Measurements from ENCODE around the gene TMEM165.

TMEM165 gene

GRCh38 chr4:55369968-55370367 is 25.8 kb upstream of the TMEM165 start:
- no peak for DNase-seq

DNA sequence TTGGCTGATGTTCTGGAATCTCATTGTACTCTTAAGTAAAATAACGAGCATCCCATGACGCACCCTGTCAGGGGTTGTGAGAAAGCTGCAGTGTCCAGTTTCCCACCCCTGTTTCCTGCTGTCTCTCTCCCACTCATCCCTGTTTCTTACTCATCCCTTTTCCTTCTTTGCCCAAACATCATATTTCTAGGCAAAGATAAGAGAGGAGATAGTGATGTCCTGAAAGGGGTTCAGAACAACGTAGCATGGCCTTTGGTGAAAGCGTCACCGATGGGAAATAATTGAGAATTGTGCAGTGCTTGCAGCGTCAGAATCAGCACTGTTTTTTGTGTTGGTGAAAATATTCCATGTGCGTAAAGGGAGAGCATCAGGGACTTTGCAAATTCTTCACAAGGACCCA is 23.5 kb upstream of the TMEM165 start:
- no peak for DNase-seq

DNA sequence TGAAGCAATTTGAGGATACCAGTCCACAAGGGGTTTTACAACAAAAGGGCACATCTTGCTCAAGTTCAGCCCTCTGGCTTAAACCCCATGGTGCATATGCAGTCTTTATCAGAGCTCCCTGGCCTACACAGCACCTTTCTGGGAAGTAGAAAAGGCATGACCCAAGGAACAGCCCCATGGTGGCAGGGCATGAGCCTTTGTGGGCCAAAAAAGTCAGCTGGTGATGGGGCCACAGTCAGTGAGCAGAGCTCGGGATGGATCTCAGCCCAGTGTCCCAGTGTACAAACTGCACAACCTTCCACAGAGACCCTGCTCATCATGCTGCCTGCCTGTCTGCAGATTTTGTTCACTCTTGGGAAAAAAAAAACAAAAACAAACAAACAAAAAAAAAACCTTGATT is 22.3 kb upstream of the TMEM165 start:
- DNase-seq: no peak

GRCh38 chr4:55376698-55377097 is 19.1 kb upstream of the TMEM165 start:
- DNase-seq: no peak

GRCh38 chr4:55378617-55379467 is 16.9 kb upstream of the TMEM165 start:
- DNase-seq: no peak

- no peak for DNase-seq
Observed at GRCh38 chr4:55380576-55380975, 15.2 kb upstream of the TMEM165 start.

- no peak for DNase-seq
Observed at GRCh38 chr4:55381502-55381901, 14.3 kb upstream of the TMEM165 start.

- no peak for DNase-seq
Observed at GRCh38 chr4:55382488-55383003, 13.2 kb upstream of the TMEM165 start.

- no peak for DNase-seq
Observed at GRCh38 chr4:55385201-55385649, 10.5 kb upstream of the TMEM165 start.

GRCh38 chr4:55386073-55386472 is 9.7 kb upstream of the TMEM165 start:
- no peak for DNase-seq

DNA sequence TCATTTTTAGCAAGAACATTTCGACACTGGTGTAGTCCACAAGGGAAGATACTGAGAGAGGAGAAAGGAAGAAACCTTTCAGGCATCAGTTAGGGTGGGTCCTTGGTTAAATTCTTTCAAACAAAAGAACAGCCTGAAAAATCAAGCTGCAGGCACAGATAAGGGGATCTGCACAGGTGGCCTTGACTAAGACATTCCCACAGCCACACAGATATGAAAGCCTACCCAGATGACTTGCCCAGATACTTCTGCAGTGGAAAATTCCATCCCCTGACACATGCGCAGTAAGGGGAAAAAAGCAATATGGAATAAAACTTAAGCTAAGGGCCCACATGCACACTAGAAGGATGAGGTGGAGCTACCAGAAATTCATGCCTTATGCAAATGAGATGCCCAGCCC is 8.9 kb upstream of the TMEM165 start:
- no peak for DNase-seq

GRCh38 chr4:55393461-55394320 is 2.1 kb upstream of the TMEM165 start:
- no peak for DNase-seq

- no peak for DNase-seq
Observed at GRCh38 chr4:55395218-55395528, 584 bp upstream of the TMEM165 start.

- DNase-seq: no peak
Observed at GRCh38 chr4:55396308-55397125, 760 bp downstream of the TMEM165 start.

GRCh38 chr4:55397126-55397436 is 1.3 kb downstream of the TMEM165 start:
- DNase-seq: no peak

DNA sequence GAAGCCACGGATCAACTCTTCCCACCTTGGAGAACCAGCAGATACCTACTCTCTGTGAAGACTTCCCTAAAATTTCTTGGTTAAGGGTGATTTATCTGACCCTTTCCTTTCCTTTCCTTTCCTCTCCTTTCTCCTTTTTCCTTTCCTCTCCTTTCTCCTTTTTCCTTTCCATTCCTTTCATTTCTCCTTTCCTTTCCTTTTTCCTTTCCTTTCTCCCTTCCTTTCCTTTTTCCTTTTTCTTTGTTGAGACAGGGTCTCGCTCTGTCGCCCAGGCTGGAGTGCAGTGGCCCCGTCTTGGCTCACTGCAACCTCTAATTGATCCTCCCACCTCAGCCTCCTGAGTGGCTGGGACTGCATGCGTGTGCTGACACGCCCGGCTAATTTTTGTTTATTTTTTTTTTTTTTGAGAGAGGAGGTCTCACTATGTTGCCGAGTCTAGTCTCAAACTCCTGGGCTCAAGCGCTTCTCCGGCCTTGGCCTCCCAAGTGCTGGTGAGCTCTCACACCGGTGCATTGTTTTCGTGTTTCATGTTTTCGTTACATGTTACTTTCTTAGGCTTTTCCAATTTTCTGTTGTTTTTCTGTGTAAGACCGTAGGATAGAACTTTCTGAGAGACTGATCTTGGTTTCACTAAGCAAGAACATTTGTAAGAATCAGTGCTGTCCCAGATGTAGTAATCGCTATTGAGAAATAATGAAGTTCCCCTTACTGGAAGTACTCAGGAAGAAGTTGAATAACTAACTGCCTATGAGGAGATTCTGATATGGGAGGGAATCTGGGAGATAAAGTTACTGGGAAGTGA is 2.0 kb downstream of the TMEM165 start:
- no peak for DNase-seq

DNA sequence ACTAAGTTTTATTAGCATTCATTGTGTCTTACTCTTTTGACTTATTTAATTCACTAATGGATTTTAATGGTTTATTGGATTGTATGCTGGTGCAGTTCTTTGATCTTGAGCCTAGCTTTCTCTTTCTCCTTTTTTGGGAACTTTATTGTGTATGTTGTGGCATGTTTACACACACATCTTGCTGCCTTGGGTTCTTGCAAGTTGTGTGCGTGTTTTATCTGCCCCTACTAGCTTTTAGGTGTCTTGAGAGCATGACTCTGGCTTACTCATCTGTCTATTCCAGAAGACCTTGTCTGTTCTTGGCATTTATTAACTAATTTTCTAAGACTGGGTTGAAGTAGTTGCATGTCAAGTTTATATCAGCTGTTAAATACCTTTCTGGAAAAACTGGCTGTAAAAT is 2.7 kb downstream of the TMEM165 start:
- DNase-seq: no peak

GRCh38 chr4:55398966-55399365 is 3.2 kb downstream of the TMEM165 start:
- DNase-seq: no peak

DNA sequence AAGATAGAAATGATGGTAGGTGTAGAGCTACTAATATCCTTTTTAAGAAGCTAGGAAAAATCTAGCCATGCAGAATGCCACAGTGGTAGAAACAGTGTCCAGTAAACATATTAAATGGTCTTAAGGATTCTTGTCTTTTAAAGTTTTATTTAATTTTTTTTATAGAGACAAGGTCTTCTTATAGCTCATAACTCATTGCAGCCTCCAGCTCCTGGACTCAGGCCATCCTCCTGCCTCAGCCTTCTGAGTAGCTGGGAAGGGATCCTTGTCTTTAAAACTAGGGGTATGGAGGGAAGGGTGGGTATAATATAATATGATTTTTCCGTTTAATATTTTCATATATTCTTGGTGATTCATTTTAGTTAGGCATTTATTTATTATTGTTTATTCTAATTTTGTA is 3.8 kb downstream of the TMEM165 start:
- no peak for DNase-seq

DNA sequence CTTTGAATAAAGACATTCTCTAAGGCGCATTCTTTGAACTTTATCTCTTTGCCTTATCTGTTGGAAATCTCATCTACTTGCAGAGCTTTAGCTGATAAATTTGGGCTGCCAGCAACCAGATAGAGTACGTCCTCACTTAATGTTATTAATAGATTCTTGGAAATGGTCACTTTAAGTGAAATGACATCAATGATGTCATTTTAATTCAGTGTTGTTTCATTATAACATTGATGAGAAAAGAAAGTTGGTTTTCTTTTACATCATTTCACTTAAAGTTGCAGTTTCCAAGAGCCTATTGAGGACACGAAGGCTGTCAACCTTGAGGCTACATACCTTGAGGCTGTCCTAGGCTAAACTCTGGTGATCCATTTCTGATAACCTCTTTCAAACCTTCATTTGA is 9.3 kb downstream of the TMEM165 start:
- DNase-seq: no peak

GRCh38 chr4:55406545-55406944 is 10.8 kb downstream of the TMEM165 start:
- no peak for DNase-seq

DNA sequence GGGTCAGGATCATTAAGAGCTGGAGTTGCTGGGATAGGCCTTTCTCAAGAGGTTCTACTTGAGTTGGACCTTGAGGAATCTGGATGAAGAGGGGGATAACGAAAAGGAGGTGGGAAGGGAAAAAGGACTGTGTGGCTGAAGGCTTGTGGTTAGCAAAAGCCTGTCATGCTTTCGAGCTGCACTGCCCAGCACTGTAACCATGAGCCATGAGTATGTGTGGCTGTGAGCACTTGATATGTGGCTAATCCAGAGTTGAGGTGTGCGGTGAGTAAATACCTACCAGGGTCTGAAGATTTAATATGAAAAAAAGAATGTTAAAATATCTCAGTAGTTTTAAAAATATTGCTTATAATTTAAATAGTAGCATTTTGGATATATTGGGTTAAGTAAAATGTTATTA is 11.4 kb downstream of the TMEM165 start:
- DNase-seq: no peak

Measured in NCI-H187 treated with DMSO at 0.1 percent for 48 hours (cell line).